Endothelial cell of umbilical vein (primary cell): Measurements from ENCODE around the gene ATG5. TPM values are rescaled to one million over a fixed set of nuclear protein-coding genes. Genes with fewer than 3 reads are reported as not detected.

ENCODE experiments used
- BruUV-seq: library from RNA; stranded (reverse); fragments of 400-500 nt; replicated peaks from 2 replicates; lab custom pipeline; 2021; lab: Mats Ljungman, UMichigan
- CTCF ChIA-PET: fragments of 300-600, 350-600 bp; sonication (Branson Sonifier 250); formaldehyde crosslinking; loops from one replicate; lab custom pipeline; 2021; ENCODE audit warnings: antibody characterized with exemption, inconsistent platforms; lab: Charles Lee
- POLR2A ChIA-PET: fragments of 300-600, 350-600 bp; sonication (Branson Sonifier 250); formaldehyde crosslinking; loops from one replicate; lab custom pipeline; 2021; ENCODE audit warnings: antibody characterized with exemption, inconsistent platforms; lab: Charles Lee
- DNase-seq: peaks from one replicate; pipeline ENCODE4 v3.0.0-alpha.2; 2011; ENCODE audit warnings: low read depth, low spot score
- FAIRE-seq: peaks from 2 replicates; lab custom pipeline; 2011; peaks lifted over from hg19 to GRCh38; lab: Jason Lieb, UNC
- H2AFZ ChIP-seq: 2 replicates; pipeline ENCODE4 v1.6.0; 2012; ENCODE audit warnings: low read depth, low read length, control low read depth, inconsistent platforms
- H3K27ac ChIP-seq: 2 replicates; pipeline ENCODE4 v1.5.1; 2011; ENCODE audit warnings: low read depth, mild to moderate bottlenecking, control low read depth, low read length, moderate library complexity; ENCODE audit not compliant: insufficient read depth
- H3K27me3 ChIP-seq, 2 experiments: 2 replicates each; pipeline versions ENCODE4 v1.6.0 to v1.6.1; 2011; ENCODE audit warnings: low read length in 2 of 2, mixed read lengths in 1 of 2; ENCODE audit not compliant: control insufficient read depth in 2 of 2, insufficient read depth in 2 of 2
- H3K36me3 ChIP-seq, 2 experiments: 2 replicates in 1 of 2; 3 replicates in 1 of 2; pipeline ENCODE4 v1.5.1; 2011; ENCODE audit warnings: low read length in 2 of 2, mild to moderate bottlenecking in 1 of 2, moderate library complexity in 1 of 2; ENCODE audit not compliant: control insufficient read depth in 2 of 2, insufficient read depth in 2 of 2; ENCODE audit errors: extremely low read depth in 1 of 2
- H3K4me1 ChIP-seq: 3 replicates; pipeline ENCODE4 v1.5.1; 2011; ENCODE audit warnings: mild to moderate bottlenecking, low read length; ENCODE audit not compliant: control insufficient read depth, insufficient read depth; ENCODE audit errors: extremely low read depth
- H3K4me2 ChIP-seq: 2 replicates; pipeline ENCODE4 v1.6.1; 2011; ENCODE audit warnings: low read length, control low read depth, mixed read lengths; ENCODE audit not compliant: insufficient read depth
- H3K4me3 ChIP-seq, 3 experiments: fragments of 200-600 bp in 1 of 3; sonication (generic), shearing (Covaris generic) in 1 of 3; replicated peaks in 1 of 3; 2 replicates each; pipeline ENCODE4 v1.5.1; 2011 to 2016; ENCODE audit warnings: control low read depth in 3 of 3, low read length in 3 of 3, mild to moderate bottlenecking in 2 of 3, inconsistent platforms in 1 of 3, low read depth in 1 of 3, moderate library complexity in 1 of 3; ENCODE audit not compliant: insufficient read depth in 1 of 3
- H3K79me2 ChIP-seq: 2 replicates; pipeline ENCODE4 v1.6.0; 2012; ENCODE audit warnings: low read length, inconsistent platforms; ENCODE audit not compliant: control insufficient read depth, insufficient read depth
- H3K9ac ChIP-seq: replicated peaks from 2 replicates; pipeline ENCODE3; 2011; ENCODE audit warnings: low read length, control low read depth; ENCODE audit not compliant: insufficient read depth; ENCODE audit errors: extremely low read depth
- H3K9me1 ChIP-seq: replicated peaks from 3 replicates; pipeline ENCODE4 v1.6.0; 2011; ENCODE audit warnings: mild to moderate bottlenecking, low read length; ENCODE audit not compliant: control insufficient read depth, insufficient read depth; ENCODE audit errors: extremely low read depth
- H3K9me3 ChIP-seq: replicated peaks from 2 replicates; pipeline ENCODE4 v1.5.1; 2012; ENCODE audit warnings: low read length, inconsistent platforms; ENCODE audit not compliant: control insufficient read depth, insufficient read depth
- H4K20me1 ChIP-seq: replicated peaks from 2 replicates; pipeline ENCODE3; 2011; ENCODE audit warnings: mild to moderate bottlenecking, low read length; ENCODE audit not compliant: control insufficient read depth, insufficient read depth; ENCODE audit errors: extremely low read depth
- EZH2 ChIP-seq: IDR thresholded peaks from 2 replicates; pipeline ENCODE4 v1.6.1; 2012; ENCODE audit warnings: borderline replicate concordance, low read depth, mild to moderate bottlenecking, moderate library complexity, low read length, inconsistent platforms; ENCODE audit not compliant: severe bottlenecking
- FOS ChIP-seq: IDR thresholded peaks from 2 replicates; pipeline ENCODE4 v1.6.1; 2011; ENCODE audit warnings: mild to moderate bottlenecking, low read length, moderate library complexity, borderline replicate concordance; ENCODE audit not compliant: insufficient read depth
- GATA2 ChIP-seq: IDR thresholded peaks from 2 replicates; pipeline ENCODE4 v1.7.0; 2011; ENCODE audit warnings: low read depth, mild to moderate bottlenecking, moderate library complexity, mixed read lengths, low read length; ENCODE audit not compliant: insufficient read length, insufficient read depth
- JUN ChIP-seq: IDR thresholded peaks from 2 replicates; pipeline ENCODE4 v1.6.1; 2011; ENCODE audit warnings: borderline replicate concordance, low read depth; ENCODE audit not compliant: insufficient read length, insufficient read depth
- MYC ChIP-seq: IDR thresholded peaks from one replicate; pipeline ENCODE4 v1.6.1; 2011; ENCODE audit warnings: mild to moderate bottlenecking, low read depth, low read length
- POLR2A ChIP-seq: IDR thresholded peaks from 2 replicates; pipeline ENCODE4 v1.6.1; 2012; ENCODE audit warnings: low read depth, mild to moderate bottlenecking, control low read depth, low read length
- POLR2AphosphoS5 ChIP-seq: IDR thresholded peaks from 2 replicates; pipeline ENCODE4 v1.6.1; 2012; ENCODE audit warnings: low read depth, mild to moderate bottlenecking, control low read depth, low read length, moderate library complexity; ENCODE audit not compliant: insufficient read depth
- dilution Hi-C: fragments of 300-500 bp; cut with MboI; formaldehyde crosslinking; loops from one replicate; pipeline ENCODE4 v1.15.0; 2019; ENCODE audit warnings: low sequenced_read_pairs; ENCODE audit not compliant: extremely low pct_ligation_motif_present
- intact Hi-C: fragments of 100-400 bp; cut with micrococcal nuclease; formaldehyde crosslinking; loops from one replicate; pipeline ENCODE4 v1.10.0; 2022
- polyA plus RNA-seq, 4 experiments: library from polyadenylated mRNA; depleted of rRNA in 3 of 4; stranded (reverse) in 3 of 4; unstranded in 1 of 4; fragments of >200 nt; gene quantifications; 2 replicates each; pipeline versions ENCODE4 v1.2.1 to v1.2.3, GENCODE V29; 2011 to 2012; ENCODE audit warnings: missing spikeins in 1 of 4
- total RNA-seq: library from RNA; stranded (reverse); gene quantifications from 2 replicates; pipeline ENCODE4 v1.2.3, GENCODE V29; 2021
- TF ChIP-seq, protein P1 (sequence below), 2 donors: IDR thresholded peaks; 1 replicate in 1 of 2; 2 replicates in 1 of 2; pipeline ENCODE4 v1.5.1; 2011; ENCODE audit warnings: low read length in 2 of 2, mild to moderate bottlenecking in 2 of 2, moderate library complexity in 2 of 2, control low read depth in 1 of 2, inconsistent platforms in 1 of 2, low read depth in 1 of 2; ENCODE audit not compliant: insufficient read depth in 1 of 2; ENCODE audit errors: extremely low read depth in 1 of 2
- TF ChIP-seq, protein P2 (sequence below): IDR thresholded peaks from 2 replicates; pipeline ENCODE4 v1.6.1; 2011; ENCODE audit not compliant: insufficient read depth, insufficient read length

ATG5 gene
- total and polyA plus RNA-seq, 2 donors (not counting 3 experiments of a cell fraction or from before 2014, with no cell fraction given) = 14.1 to 32.8 TPM

DNA sequence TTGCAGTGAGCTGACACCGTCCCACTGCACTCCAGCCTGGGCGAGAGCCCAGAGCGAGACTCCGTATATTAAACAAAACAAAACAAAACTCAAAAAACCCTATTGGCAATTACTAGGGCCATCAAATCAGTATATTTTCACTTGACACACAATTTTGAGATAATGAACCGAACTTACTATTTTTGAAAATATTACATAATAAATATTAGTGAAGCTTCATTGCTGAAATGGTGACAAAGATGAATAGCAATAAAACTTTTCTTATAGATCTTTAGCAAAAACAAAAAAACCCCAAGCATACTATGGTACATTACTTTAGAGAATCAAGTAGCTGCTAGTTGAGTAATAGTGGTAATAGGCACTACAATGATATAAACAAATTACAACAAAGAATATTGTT, 113.0 kb downstream of the ATG5 start:
- no TSS peak for BruUV-seq
- Histone ChIP-seq H3K79me2 (peaks cover 2% of the 10 kb centered on the region), H3K27me3 (no peaks in the 10 kb centered on the region), H3K27ac (no peak overlapping the region), H2AFZ (no peak overlapping the region), H3K9ac (no peak overlapping the region), H3K9me3 (no peaks in the 10 kb centered on the region), H3K4me2 (no peak overlapping the region), H3K36me3 (no peaks in the 10 kb centered on the region), H4K20me1 (peaks cover 7% of the 10 kb centered on the region), H3K9me1 (no peaks in the 10 kb centered on the region), H3K4me3 (no peak overlapping the region), H3K4me1 (no peaks in the 10 kb centered on the region)
- dilution Hi-C loops (no loop called here), intact Hi-C loops (loop anchor here (2.0 kb wide), 1 partner anchor 26 kb away; no protein-coding TSS in a partner anchor)
- no peak for DNase-seq
- CTCF ChIA-PET = interaction anchor here (1.0 to 3.4 kb wide), 2 partner anchors 11 to 40 kb away, joined by 3 to 47 read pairs; no protein-coding TSS in a partner anchor
- TF ChIP-seq POLR2AphosphoS5 = no peak
- FAIRE-seq = no peak
- POLR2A ChIA-PET = no interaction called here

DNA sequence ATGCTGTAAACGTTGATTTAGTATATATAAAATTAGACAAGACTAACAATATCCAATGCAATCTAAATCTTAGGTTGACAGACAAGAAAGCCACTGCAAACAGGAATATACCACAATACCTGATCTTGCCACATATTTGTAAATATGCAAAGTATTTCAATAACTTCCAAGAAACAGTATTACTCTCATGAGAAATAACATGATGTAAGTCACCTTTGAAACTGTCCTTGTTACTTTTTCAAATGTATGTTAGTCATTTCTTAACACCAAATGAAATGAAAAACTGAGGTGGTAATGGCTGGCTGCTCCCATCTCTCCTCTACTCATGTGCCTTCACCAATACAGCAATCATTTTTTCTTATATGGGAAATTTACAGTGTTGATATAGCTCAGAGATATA, 118.7 kb downstream of the ATG5 start:
- DNase-seq = no peak
- Histone ChIP-seq H2AFZ (no peak overlapping the region), H3K4me1 (no peaks in the 10 kb centered on the region), H3K4me2 (no peak overlapping the region), H3K9me1 (no peaks in the 10 kb centered on the region), H3K79me2 (peaks cover 2% of the 10 kb centered on the region), H3K9ac (no peak overlapping the region), H3K36me3 (no peaks in the 10 kb centered on the region), H3K9me3 (no peaks in the 10 kb centered on the region), H3K27me3 (no peaks in the 10 kb centered on the region), H3K27ac (no peak overlapping the region), H4K20me1 (peaks cover 2% of the 10 kb centered on the region), H3K4me3 (no peak overlapping the region)
- intact Hi-C loops = no loop called here
- no peak for FAIRE-seq
- TF ChIP-seq, protein P1, sequence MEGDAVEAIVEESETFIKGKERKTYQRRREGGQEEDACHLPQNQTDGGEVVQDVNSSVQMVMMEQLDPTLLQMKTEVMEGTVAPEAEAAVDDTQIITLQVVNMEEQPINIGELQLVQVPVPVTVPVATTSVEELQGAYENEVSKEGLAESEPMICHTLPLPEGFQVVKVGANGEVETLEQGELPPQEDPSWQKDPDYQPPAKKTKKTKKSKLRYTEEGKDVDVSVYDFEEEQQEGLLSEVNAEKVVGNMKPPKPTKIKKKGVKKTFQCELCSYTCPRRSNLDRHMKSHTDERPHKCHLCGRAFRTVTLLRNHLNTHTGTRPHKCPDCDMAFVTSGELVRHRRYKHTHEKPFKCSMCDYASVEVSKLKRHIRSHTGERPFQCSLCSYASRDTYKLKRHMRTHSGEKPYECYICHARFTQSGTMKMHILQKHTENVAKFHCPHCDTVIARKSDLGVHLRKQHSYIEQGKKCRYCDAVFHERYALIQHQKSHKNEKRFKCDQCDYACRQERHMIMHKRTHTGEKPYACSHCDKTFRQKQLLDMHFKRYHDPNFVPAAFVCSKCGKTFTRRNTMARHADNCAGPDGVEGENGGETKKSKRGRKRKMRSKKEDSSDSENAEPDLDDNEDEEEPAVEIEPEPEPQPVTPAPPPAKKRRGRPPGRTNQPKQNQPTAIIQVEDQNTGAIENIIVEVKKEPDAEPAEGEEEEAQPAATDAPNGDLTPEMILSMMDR (IDR thresholded peaks at IDR 0.05; ENCODE audit: extremely low read depth in 1 of 2, insufficient read depth in 1 of 2, low read depth in 1 of 2, low read length in 2 of 2) = no peak
- TF ChIP-seq JUN = no peak
- TF ChIP-seq GATA2 = no peak
- no peak for TF ChIP-seq FOS
- no peak for TF ChIP-seq MYC
- no peak for TF ChIP-seq POLR2AphosphoS5
- TF ChIP-seq EZH2 = no peak
- TF ChIP-seq, protein P2, sequence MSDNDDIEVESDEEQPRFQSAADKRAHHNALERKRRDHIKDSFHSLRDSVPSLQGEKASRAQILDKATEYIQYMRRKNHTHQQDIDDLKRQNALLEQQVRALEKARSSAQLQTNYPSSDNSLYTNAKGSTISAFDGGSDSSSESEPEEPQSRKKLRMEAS = no peak
- TF ChIP-seq POLR2A = no peak
- dilution Hi-C loops = no loop called here
- ChIA-PET CTCF (interaction anchor here (0.7 kb wide), 1 partner anchor 16 kb away, joined by 3 read pairs; no protein-coding TSS in a partner anchor), POLR2A (no interaction called here)
- no TSS peak for BruUV-seq
